Measurements from ENCODE around the gene FOXN1. TPM values are rescaled to one million over a fixed set of nuclear protein-coding genes. Genes with fewer than 3 reads are reported as not detected.

The FOXN1 gene
- total and polyA plus RNA-seq, 2 of the 4 experiments (the other 2 are of a cell fraction): not detected

GRCh38 chr17:28532050-28532960 is 26.2 kb downstream of the FOXN1 start:
- DNase-seq: peak; percentile 21
- H4K91ac ChIP-seq (ENCODE audit: insufficient read depth, low read depth, low read length): no peak overlapping the region
- H3K36me3 ChIP-seq (ENCODE audit: control insufficient read depth, insufficient read depth, low read length): no peaks in the 10 kb centered on the region
- H2AK5ac ChIP-seq (ENCODE audit: low read depth, low read length): no peak overlapping the region
- H2BK15ac ChIP-seq (ENCODE audit: low read depth, low read length): no peak overlapping the region; the same call in 2 of the 3 replicates
- H3K18ac ChIP-seq (ENCODE audit: low read depth, low read length): no peak overlapping the region
- peak overlapping the region; percentile 28 for H2AK9ac ChIP-seq (replicated peaks; ENCODE audit: low read depth, low read length, poor library complexity)
- H3K27me3 ChIP-seq (ENCODE audit: control insufficient read depth, insufficient read depth, low read length): peaks cover 27% of the 10 kb centered on the region
- H2AFZ ChIP-seq (replicated peaks; ENCODE audit: low read length, poor library complexity): no peak overlapping the region
- intact Hi-C loops (cut with micrococcal nuclease): no loop called here
- no peak overlapping the region for H3K4me3 ChIP-seq (ENCODE audit: insufficient read depth, low read depth, low read length)
- no peaks in the 10 kb centered on the region for H3K9me3 ChIP-seq (ENCODE audit: control insufficient read depth, insufficient read depth, low read length)
- no peak overlapping the region for H4K8ac ChIP-seq (ENCODE audit: low read depth in 2 of 2, low read length in 2 of 2)
- dilution Hi-C loops (cut with HindIII; ENCODE audit: low sequenced_read_pairs, unreplicated experiment): no loop called here
- no peaks in the 10 kb centered on the region for H4K20me1 ChIP-seq (ENCODE audit: insufficient read depth, low read length)
- no peak overlapping the region for H2BK5ac ChIP-seq (ENCODE audit: low read depth, low read length, poor library complexity, severe bottlenecking)
- TF ChIP-seq MAZ (IDR thresholded peaks at IDR 0.05; ENCODE audit: borderline replicate concordance, low read depth, low read length) (no peak), CTCF (conservative IDR thresholded peaks at IDR 0.05; ENCODE audit: low read depth, low read length) (no peak), ELK1 (IDR thresholded peaks at IDR 0.05; ENCODE audit: borderline replicate concordance, low read depth, low read length) (no peak), POLR2A (IDR thresholded peaks at IDR 0.05; ENCODE audit: low read depth, low read length) (no peak), FOS (IDR thresholded peaks at IDR 0.05; ENCODE audit: low read depth, low read length) (no peak), CEBPB (IDR thresholded peaks at IDR 0.05; ENCODE audit: low read depth, low read length) (no peak)
- H3K9me1 ChIP-seq (ENCODE audit: insufficient read depth, low read length): peaks cover 8% of the 10 kb centered on the region
- no TSS peak for BruUV-seq (replicated peaks)
- no peak overlapping the region for H3K4me2 ChIP-seq (ENCODE audit: low read depth, low read length)
- H2BK20ac ChIP-seq (ENCODE audit: low read depth, low read length): no peak overlapping the region
- ChIA-PET POLR2A (ENCODE audit: unreplicated experiment) (no interaction called here), CTCF (no interaction called here)
- no peak overlapping the region for H3K23ac ChIP-seq (ENCODE audit: low read depth, low read length)
- H2BK120ac ChIP-seq (ENCODE audit: low read depth, low read length): no peak overlapping the region
- 100% methylated on average over 1 of the region's 7 CpGs; no CpG with 5 or more reads in 1 of the 2 experiments for WGBS, 2 experiments (ENCODE audit: extremely low coverage in 2 of 2, insufficient read length in 1 of 2)
- in situ Hi-C loops (cut with MboI; ENCODE audit: low sequenced_read_pairs): no loop called here
- peak; percentile 61 for ATAC-seq (ENCODE audit: low read depth)
- no peak overlapping the region; the same call in 1 of the 2 replicates for H3K14ac ChIP-seq (replicated peaks; ENCODE audit: low read depth, low read length)
- H3K4ac ChIP-seq (ENCODE audit: low read depth, low read length): no peak overlapping the region
- no peak overlapping the region for H3K56ac ChIP-seq (ENCODE audit: extremely low read depth, insufficient read depth, low read length)
- H3K9ac ChIP-seq (ENCODE audit: low read depth, low read length): no peak overlapping the region
- no peaks in the 10 kb centered on the region for H3K79me1 ChIP-seq (ENCODE audit: low read depth in 1 of 2, low read length in 2 of 2)
- no peak overlapping the region for H4K5ac ChIP-seq (ENCODE audit: low read depth, low read length)
- no peak overlapping the region for H3K27ac ChIP-seq (ENCODE audit: insufficient read depth, low read length)
- peaks cover 15% of the 10 kb centered on the region for H3K4me1 ChIP-seq (ENCODE audit: control insufficient read depth, insufficient read depth, low read length)
